ENCODE results near the gene SBF2. TPM values are rescaled to one million over a fixed set of nuclear protein-coding genes. Genes with fewer than 3 reads are reported as not detected.

SBF2 gene
- total RNA-seq, 1 donor from 2014 or later: 21.1 TPM

DNA sequence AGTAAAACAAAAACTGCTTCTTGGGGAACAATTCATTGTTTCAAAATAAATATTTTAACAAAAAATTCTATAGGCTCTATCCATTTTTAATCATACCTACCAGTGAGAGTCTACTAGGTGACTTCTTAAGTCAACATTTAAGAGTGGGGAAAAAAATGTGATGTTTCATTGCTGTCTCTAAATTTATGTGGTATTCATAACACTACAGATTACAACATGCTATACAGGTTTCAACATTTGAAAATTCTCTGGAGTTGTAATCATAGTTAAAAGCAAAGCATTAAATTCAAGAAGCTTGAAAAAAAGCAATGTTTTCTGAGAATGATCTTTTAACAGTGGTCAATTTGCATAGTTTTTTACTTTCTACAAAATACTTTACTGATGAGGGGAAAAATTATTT, 18.3 kb downstream of the SBF2 start:
- TF ChIP-seq, protein P1, sequence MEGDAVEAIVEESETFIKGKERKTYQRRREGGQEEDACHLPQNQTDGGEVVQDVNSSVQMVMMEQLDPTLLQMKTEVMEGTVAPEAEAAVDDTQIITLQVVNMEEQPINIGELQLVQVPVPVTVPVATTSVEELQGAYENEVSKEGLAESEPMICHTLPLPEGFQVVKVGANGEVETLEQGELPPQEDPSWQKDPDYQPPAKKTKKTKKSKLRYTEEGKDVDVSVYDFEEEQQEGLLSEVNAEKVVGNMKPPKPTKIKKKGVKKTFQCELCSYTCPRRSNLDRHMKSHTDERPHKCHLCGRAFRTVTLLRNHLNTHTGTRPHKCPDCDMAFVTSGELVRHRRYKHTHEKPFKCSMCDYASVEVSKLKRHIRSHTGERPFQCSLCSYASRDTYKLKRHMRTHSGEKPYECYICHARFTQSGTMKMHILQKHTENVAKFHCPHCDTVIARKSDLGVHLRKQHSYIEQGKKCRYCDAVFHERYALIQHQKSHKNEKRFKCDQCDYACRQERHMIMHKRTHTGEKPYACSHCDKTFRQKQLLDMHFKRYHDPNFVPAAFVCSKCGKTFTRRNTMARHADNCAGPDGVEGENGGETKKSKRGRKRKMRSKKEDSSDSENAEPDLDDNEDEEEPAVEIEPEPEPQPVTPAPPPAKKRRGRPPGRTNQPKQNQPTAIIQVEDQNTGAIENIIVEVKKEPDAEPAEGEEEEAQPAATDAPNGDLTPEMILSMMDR (IDR thresholded peaks at IDR 0.05; ENCODE audit: insufficient read depth, low read length, poor library complexity, severe bottlenecking): no peak
- no peaks in the 10 kb centered on the region for H3K36me3 ChIP-seq (ENCODE audit: control insufficient read depth, insufficient read depth, low read length)

DNA sequence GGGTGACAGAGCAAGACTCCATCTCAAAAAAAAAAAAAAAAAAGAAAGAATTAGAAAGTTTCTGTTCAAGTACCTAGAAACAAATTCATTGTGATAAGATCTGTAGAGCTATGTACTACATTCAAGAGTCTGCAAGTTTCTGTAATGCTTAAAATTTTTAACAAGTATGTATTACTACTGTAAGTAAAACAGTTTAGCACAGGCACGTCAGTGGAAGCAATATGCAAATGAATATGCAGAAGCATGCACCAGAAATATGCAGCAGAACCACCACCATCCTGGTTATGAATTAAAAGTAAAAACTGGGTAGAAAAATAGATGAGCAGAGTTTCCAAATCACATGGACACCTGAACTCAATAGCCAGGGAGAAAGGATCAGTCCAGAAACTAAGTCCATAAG, 19.3 kb downstream of the SBF2 start:
- H3K4me3 ChIP-seq (ENCODE audit: low read depth, low read length): no peak overlapping the region
- H3K27me3 ChIP-seq (ENCODE audit: control insufficient read depth, insufficient read depth, low read length): no peaks in the 10 kb centered on the region
- TF ChIP-seq, protein P1 (IDR thresholded peaks at IDR 0.05; ENCODE audit: insufficient read depth, low read length, poor library complexity, severe bottlenecking): no peak
- no peaks in the 10 kb centered on the region for H3K36me3 ChIP-seq (ENCODE audit: control insufficient read depth, insufficient read depth, low read length)
- DNase-seq (ENCODE audit: low read depth): no peak

More for the DNA sequence above, 18.3 kb downstream of the SBF2 start:
- Histone ChIP-seq H3K27me3 (ENCODE audit: control insufficient read depth, insufficient read depth, low read length) (no peaks in the 10 kb centered on the region), H3K4me3 (ENCODE audit: low read depth, low read length) (no peak overlapping the region)
- no peak for DNase-seq (ENCODE audit: low read depth)

DNA sequence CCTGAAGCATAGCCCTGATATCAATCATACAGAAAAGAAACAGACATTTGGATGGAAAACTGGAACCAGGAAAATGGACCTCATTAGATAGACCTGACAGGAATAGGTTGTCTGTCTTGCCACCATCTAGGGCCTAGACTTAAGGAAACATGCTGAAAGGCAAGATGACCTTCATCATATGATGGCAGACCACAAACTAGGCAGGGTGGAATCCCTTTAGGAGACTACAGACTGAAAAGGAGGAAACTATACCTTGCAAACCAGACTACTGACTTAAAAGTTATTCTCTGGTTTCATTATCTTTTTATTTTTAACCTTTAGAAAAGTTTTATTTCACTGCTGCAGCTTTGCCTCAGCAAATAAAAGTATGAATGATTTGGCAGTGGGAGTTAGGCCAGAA, 20.3 kb downstream of the SBF2 start:
- TF ChIP-seq, protein P1 (IDR thresholded peaks at IDR 0.05; ENCODE audit: insufficient read depth, low read length, poor library complexity, severe bottlenecking): no peak
- Histone ChIP-seq H3K4me3 (ENCODE audit: low read depth, low read length) (no peak overlapping the region), H3K27me3 (ENCODE audit: control insufficient read depth, insufficient read depth, low read length) (no peaks in the 10 kb centered on the region), H3K36me3 (ENCODE audit: control insufficient read depth, insufficient read depth, low read length) (no peaks in the 10 kb centered on the region)
- no peak for DNase-seq (ENCODE audit: low read depth)

DNA sequence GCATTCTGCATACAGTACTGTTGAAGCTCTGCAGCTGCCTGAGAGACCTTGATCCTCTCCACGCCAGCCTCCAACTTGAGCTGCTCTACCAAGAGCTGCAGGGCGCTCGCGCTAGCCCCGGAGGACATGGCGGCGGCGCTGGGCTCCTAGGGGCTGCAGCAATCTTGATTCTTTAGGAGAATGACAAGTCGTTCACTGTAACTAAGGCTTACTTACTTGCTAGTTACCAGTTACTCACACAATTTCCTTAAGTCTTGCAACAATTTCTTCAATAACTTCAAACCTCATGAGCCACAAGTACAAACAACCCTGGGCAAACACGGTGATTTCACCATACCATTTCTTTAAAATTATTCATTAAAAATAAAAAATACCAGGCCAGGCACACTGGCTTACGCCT, 21.9 kb downstream of the SBF2 start:
- TF ChIP-seq, protein P1 (IDR thresholded peaks at IDR 0.05; ENCODE audit: insufficient read depth, low read length, poor library complexity, severe bottlenecking): no peak
- Histone ChIP-seq H3K36me3 (ENCODE audit: control insufficient read depth, insufficient read depth, low read length) (no peaks in the 10 kb centered on the region), H3K27me3 (ENCODE audit: control insufficient read depth, insufficient read depth, low read length) (no peaks in the 10 kb centered on the region), H3K4me3 (ENCODE audit: low read depth, low read length) (no peak overlapping the region)
- DNase-seq (ENCODE audit: low read depth): no peak

- H3K36me3 ChIP-seq (ENCODE audit: control insufficient read depth, insufficient read depth, low read length): no peaks in the 10 kb centered on the region
- DNase-seq (ENCODE audit: low read depth): no peak
- TF ChIP-seq, protein P1 (IDR thresholded peaks at IDR 0.05; ENCODE audit: insufficient read depth, low read length, poor library complexity, severe bottlenecking): no peak
- H3K27me3 ChIP-seq (ENCODE audit: control insufficient read depth, insufficient read depth, low read length): no peaks in the 10 kb centered on the region
- no peak overlapping the region for H3K4me3 ChIP-seq (ENCODE audit: low read depth, low read length)
Observed at GRCh38 chr11:10268746-10269488, 25.1 kb downstream of the SBF2 start.

DNA sequence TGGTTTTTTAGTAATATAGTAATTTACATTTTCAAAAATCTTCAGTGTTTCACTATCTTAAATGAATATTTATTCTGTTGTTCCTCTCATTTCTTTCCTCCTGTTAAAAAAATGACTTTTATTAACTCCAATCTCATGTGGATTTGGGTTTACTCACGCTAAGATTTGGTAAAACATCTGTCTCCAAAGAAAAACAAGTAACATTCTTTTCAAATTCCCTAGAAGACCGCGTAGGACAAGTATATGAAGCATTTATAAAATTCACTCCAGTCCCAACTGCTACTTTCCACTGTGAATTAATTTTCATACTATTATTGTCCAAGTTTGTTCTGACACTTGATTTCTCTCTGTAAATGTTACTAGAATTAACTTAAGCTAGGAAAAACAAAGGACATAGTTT, 26.2 kb downstream of the SBF2 start:
- TF ChIP-seq, protein P1 (IDR thresholded peaks at IDR 0.05; ENCODE audit: insufficient read depth, low read length, poor library complexity, severe bottlenecking): no peak
- no peaks in the 10 kb centered on the region for H3K36me3 ChIP-seq (ENCODE audit: control insufficient read depth, insufficient read depth, low read length)
- H3K4me3 ChIP-seq (ENCODE audit: low read depth, low read length): no peak overlapping the region
- no peaks in the 10 kb centered on the region for H3K27me3 ChIP-seq (ENCODE audit: control insufficient read depth, insufficient read depth, low read length)
- no peak for DNase-seq (ENCODE audit: low read depth)
